DND-41 (cell line): Measurements from ENCODE around the gene GPHN.

Experiments
- ATAC-seq: fragments of 200-7000 bp; cut with Tn5 transposase; 3 replicates; pipeline ENCODE4 v1.9.1; 2021; ENCODE audit warnings: low read depth; ENCODE audit not compliant: insufficient read depth
- DNase-seq: peaks from one replicate; pipeline ENCODE4 v3.0.0-alpha.2; 2020
- H2AFZ ChIP-seq: 2 replicates; pipeline ENCODE4 v1.6.0; 2012; ENCODE audit warnings: low read depth, low read length
- H3K27ac ChIP-seq: 2 replicates; pipeline ENCODE4 v1.5.1; 2012; ENCODE audit warnings: low read length, inconsistent platforms
- H3K27me3 ChIP-seq: fragments of 200-600 bp; sonication (generic); 2 replicates; pipeline ENCODE4 v1.6.0; 2012; ENCODE audit warnings: low read length, mild to moderate bottlenecking, inconsistent platforms; ENCODE audit not compliant: insufficient read depth, poor library complexity
- H3K36me3 ChIP-seq: 2 replicates; pipeline ENCODE4 v1.5.1; 2012; ENCODE audit warnings: low read length, inconsistent platforms; ENCODE audit not compliant: insufficient read depth
- H3K4me1 ChIP-seq: 2 replicates; pipeline ENCODE4 v1.5.1; 2012; ENCODE audit warnings: mild to moderate bottlenecking, low read length; ENCODE audit not compliant: insufficient read depth
- H3K4me2 ChIP-seq: 2 replicates; pipeline ENCODE4 v1.6.0; 2012; ENCODE audit warnings: mild to moderate bottlenecking, moderate library complexity, low read length, inconsistent platforms; ENCODE audit not compliant: insufficient read depth
- H3K4me3 ChIP-seq, 2 experiments: fragments of 200-600 bp in 1 of 2; shearing (Covaris generic) in 1 of 2; 2 replicates each; pipeline ENCODE4 v1.5.1; 2012 to 2016; ENCODE audit warnings: inconsistent platforms in 2 of 2, low read length in 2 of 2, mild to moderate bottlenecking in 2 of 2, low read depth in 1 of 2, moderate library complexity in 1 of 2
- H3K79me2 ChIP-seq: 2 replicates; pipeline ENCODE4 v1.6.0; 2012; ENCODE audit warnings: low read length, inconsistent platforms; ENCODE audit not compliant: insufficient read depth
- H3K9ac ChIP-seq: 2 replicates; pipeline ENCODE4 v1.6.0; 2012; ENCODE audit warnings: low read depth, mild to moderate bottlenecking, inconsistent platforms, low read length, moderate library complexity
- H3K9me3 ChIP-seq: 2 replicates; pipeline ENCODE4 v1.5.1; 2012; ENCODE audit warnings: low read length, moderate library complexity, mild to moderate bottlenecking, inconsistent platforms; ENCODE audit not compliant: insufficient read depth, severe bottlenecking
- H4K20me1 ChIP-seq: 2 replicates; pipeline ENCODE4 v1.6.0; 2012; ENCODE audit warnings: low read length; ENCODE audit not compliant: insufficient read depth
- CTCF ChIP-seq: IDR thresholded peaks from 2 replicates; pipeline ENCODE4 v1.5.1; 2012; ENCODE audit warnings: borderline replicate concordance, low read length, moderate library complexity, mild to moderate bottlenecking; ENCODE audit not compliant: poor library complexity, severe bottlenecking; ENCODE audit errors: extremely low read depth
- EZH2 ChIP-seq: IDR thresholded peaks from 3 replicates; pipeline ENCODE4 v1.6.1; 2012; ENCODE audit warnings: borderline replicate concordance, low read depth, mild to moderate bottlenecking, moderate library complexity, low read length, inconsistent platforms; ENCODE audit not compliant: severe bottlenecking

The GPHN gene

GRCh38 chr14:66735853-66736252 lies 227.9 kb downstream of the GPHN start:
- Histone ChIP-seq H3K27ac (no peak overlapping the region), H3K4me1 (no peaks in the 10 kb centered on the region), H3K4me3 (no peak overlapping the region), H3K27me3 (no peaks in the 10 kb centered on the region), H4K20me1 (no peaks in the 10 kb centered on the region), H3K79me2 (no peaks in the 10 kb centered on the region), H2AFZ (no peak overlapping the region), H3K9me3 (peaks cover 17% of the 10 kb centered on the region), H3K4me2 (no peak overlapping the region), H3K36me3 (0 out of 2 replicates have a peak, but pooled peaks cover 2% of the 10 kb centered on the region), H3K9ac (no peak overlapping the region)
- no peak for DNase-seq
- no peak for ATAC-seq
- TF ChIP-seq EZH2 (no peak), CTCF (no peak)

GRCh38 chr14:66739826-66740225 lies 231.9 kb downstream of the GPHN start:
- Histone ChIP-seq H2AFZ (no peak overlapping the region), H3K27ac (no peak overlapping the region), H3K9me3 (peaks cover 3% of the 10 kb centered on the region), H3K4me3 (no peak overlapping the region), H3K4me1 (no peaks in the 10 kb centered on the region), H3K36me3 (no peaks in the 10 kb centered on the region), H3K27me3 (no peaks in the 10 kb centered on the region), H3K4me2 (no peak overlapping the region), H3K79me2 (no peaks in the 10 kb centered on the region), H3K9ac (no peak overlapping the region), H4K20me1 (no peaks in the 10 kb centered on the region)
- DNase-seq (no peak), ATAC-seq (no peak)
- TF ChIP-seq CTCF: no peak
- TF ChIP-seq EZH2: no peak

GRCh38 chr14:66745078-66745477 lies 237.1 kb downstream of the GPHN start:
- H3K4me2 ChIP-seq: no peak overlapping the region
- no peaks in the 10 kb centered on the region for H3K79me2 ChIP-seq
- H3K36me3 ChIP-seq: no peaks in the 10 kb centered on the region
- no peaks in the 10 kb centered on the region for H3K27me3 ChIP-seq
- H3K4me3 ChIP-seq: no peak overlapping the region
- no peak for TF ChIP-seq CTCF
- TF ChIP-seq EZH2: no peak
- H3K27ac ChIP-seq: no peak overlapping the region
- H4K20me1 ChIP-seq: no peaks in the 10 kb centered on the region
- H3K9ac ChIP-seq: no peak overlapping the region
- ATAC-seq (no peak), DNase-seq (no peak)
- no peaks in the 10 kb centered on the region for H3K4me1 ChIP-seq
- H2AFZ ChIP-seq: no peak overlapping the region
- peaks cover under 1% of the 10 kb centered on the region for H3K9me3 ChIP-seq
